Measurements from ENCODE around the gene ANLN. TPM values are rescaled to one million over a fixed set of nuclear protein-coding genes. Genes with fewer than 3 reads are reported as not detected.

Gene ANLN
- polyA plus RNA-seq, 1 donor (not counting 4 experiments of a cell fraction or from before 2014, with no cell fraction given), result 65.8 TPM

DNA sequence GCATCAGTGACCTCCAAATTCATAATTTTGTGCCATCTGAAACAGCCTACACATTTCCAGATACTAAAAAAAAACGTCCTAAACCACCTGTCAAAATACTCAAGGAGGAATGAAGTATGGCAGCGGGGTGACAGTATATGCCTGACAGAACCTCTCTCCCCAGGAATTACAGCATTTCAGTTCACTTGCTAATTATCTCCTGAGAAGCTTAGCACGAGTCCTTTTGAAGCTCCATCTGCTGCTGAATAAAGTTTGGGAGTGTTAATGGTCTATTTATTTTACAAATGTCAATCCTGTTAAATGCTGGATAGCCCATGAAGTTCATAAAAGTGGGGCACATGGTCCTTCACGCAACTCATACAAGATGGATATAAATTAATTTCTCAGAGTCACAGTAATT is 29.4 kb upstream of the ANLN start:
- Histone ChIP-seq H4K20me1 (ENCODE audit: control insufficient read depth, extremely low read depth, insufficient read depth, low read length) (no peaks in the 10 kb centered on the region), H3K9ac (ENCODE audit: control insufficient read depth, extremely low read depth, insufficient read depth, low read length) (no peak overlapping the region), H2AFZ (ENCODE audit: control insufficient read depth, low read length) (no peak overlapping the region), H3K36me3 (ENCODE audit: control insufficient read depth in 2 of 2, extremely low read depth in 1 of 2, insufficient read depth in 2 of 2, low read length in 2 of 2) (peaks cover 0 to 2% of the 10 kb centered on the region in 2 experiments), H3K27me3 (ENCODE audit: control insufficient read depth, extremely low read depth, insufficient read depth, low read length) (no peaks in the 10 kb centered on the region), H3K4me3 (ENCODE audit: control insufficient read depth in 2 of 3, extremely low read depth in 1 of 3, insufficient read depth in 2 of 3, low read depth in 1 of 3, low read length in 3 of 3) (no peak overlapping the region), H3K9me3 (ENCODE audit: control insufficient read depth, low read depth, low read length) (no peaks in the 10 kb centered on the region), H3K79me2 (ENCODE audit: control insufficient read depth, insufficient read depth, low read length) (no peaks in the 10 kb centered on the region), H3K4me2 (ENCODE audit: control insufficient read depth, extremely low read depth, insufficient read depth, low read depth, low read length) (no peak overlapping the region), H3K27ac (ENCODE audit: control insufficient read depth, insufficient read depth, low read length) (no peak overlapping the region), H3K4me1 (ENCODE audit: control insufficient read depth, extremely low read depth, insufficient read depth, low read length) (no peaks in the 10 kb centered on the region), H3K9me1 (ENCODE audit: control insufficient read depth, extremely low read depth, insufficient read depth, low read length) (no peaks in the 10 kb centered on the region)
- no peak for TF ChIP-seq EZH2 (IDR thresholded peaks at IDR 0.05; ENCODE audit: low read length)
- TF ChIP-seq, protein P1, sequence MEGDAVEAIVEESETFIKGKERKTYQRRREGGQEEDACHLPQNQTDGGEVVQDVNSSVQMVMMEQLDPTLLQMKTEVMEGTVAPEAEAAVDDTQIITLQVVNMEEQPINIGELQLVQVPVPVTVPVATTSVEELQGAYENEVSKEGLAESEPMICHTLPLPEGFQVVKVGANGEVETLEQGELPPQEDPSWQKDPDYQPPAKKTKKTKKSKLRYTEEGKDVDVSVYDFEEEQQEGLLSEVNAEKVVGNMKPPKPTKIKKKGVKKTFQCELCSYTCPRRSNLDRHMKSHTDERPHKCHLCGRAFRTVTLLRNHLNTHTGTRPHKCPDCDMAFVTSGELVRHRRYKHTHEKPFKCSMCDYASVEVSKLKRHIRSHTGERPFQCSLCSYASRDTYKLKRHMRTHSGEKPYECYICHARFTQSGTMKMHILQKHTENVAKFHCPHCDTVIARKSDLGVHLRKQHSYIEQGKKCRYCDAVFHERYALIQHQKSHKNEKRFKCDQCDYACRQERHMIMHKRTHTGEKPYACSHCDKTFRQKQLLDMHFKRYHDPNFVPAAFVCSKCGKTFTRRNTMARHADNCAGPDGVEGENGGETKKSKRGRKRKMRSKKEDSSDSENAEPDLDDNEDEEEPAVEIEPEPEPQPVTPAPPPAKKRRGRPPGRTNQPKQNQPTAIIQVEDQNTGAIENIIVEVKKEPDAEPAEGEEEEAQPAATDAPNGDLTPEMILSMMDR (optimal IDR thresholded peaks at IDR 0.05 in 1 of 3, IDR thresholded peaks at IDR 0.05 in 1 of 3, conservative IDR thresholded peaks at IDR 0.05 in 1 of 3; ENCODE audit: extremely low read depth in 1 of 3, insufficient read depth in 2 of 3, low read length in 3 of 3), result no peak
- dilution Hi-C loops (cut with MboI; ENCODE audit: extremely low pct_ligation_motif_present, low sequenced_read_pairs), result no loop called here
- FAIRE-seq (no peak), DNase-seq (ENCODE audit: low read depth, low spot score) (no peak)

DNA sequence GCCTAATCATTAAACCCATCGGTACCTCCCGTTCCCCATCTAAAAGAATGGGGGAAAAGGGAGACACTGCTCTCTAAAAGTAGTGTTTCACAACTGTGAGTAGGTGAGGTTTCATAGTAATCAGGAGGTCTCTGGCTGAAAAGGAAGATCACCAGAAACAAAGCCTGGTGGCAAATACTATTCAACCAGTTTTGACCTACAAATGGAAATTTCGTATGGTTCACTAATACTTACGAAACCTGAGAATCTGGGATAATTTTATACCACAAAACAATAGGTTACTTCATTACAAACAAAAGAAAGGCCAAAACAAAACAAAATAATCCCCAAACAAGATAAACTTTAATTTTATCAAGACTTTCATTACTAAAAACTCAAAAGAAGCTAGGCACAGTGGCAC is 28.4 kb upstream of the ANLN start:
- Histone ChIP-seq H2AFZ (ENCODE audit: control insufficient read depth, low read length) (no peak overlapping the region), H3K27me3 (ENCODE audit: control insufficient read depth, extremely low read depth, insufficient read depth, low read length) (no peaks in the 10 kb centered on the region), H3K9ac (ENCODE audit: control insufficient read depth, extremely low read depth, insufficient read depth, low read length) (no peak overlapping the region), H3K9me3 (ENCODE audit: control insufficient read depth, low read depth, low read length) (no peaks in the 10 kb centered on the region), H3K4me1 (ENCODE audit: control insufficient read depth, extremely low read depth, insufficient read depth, low read length) (no peaks in the 10 kb centered on the region), H3K36me3 (ENCODE audit: control insufficient read depth in 2 of 2, extremely low read depth in 1 of 2, insufficient read depth in 2 of 2, low read length in 2 of 2) (peaks cover 0 to 2% of the 10 kb centered on the region in 2 experiments), H3K4me2 (ENCODE audit: control insufficient read depth, extremely low read depth, insufficient read depth, low read depth, low read length) (no peak overlapping the region), H3K4me3 (ENCODE audit: control insufficient read depth in 2 of 3, extremely low read depth in 1 of 3, insufficient read depth in 2 of 3, low read depth in 1 of 3, low read length in 3 of 3) (no peak overlapping the region), H3K9me1 (ENCODE audit: control insufficient read depth, extremely low read depth, insufficient read depth, low read length) (no peaks in the 10 kb centered on the region), H3K79me2 (ENCODE audit: control insufficient read depth, insufficient read depth, low read length) (no peaks in the 10 kb centered on the region), H3K27ac (ENCODE audit: control insufficient read depth, insufficient read depth, low read length) (no peak overlapping the region), H4K20me1 (ENCODE audit: control insufficient read depth, extremely low read depth, insufficient read depth, low read length) (no peaks in the 10 kb centered on the region)
- TF ChIP-seq, protein P1 (optimal IDR thresholded peaks at IDR 0.05 in 1 of 3, IDR thresholded peaks at IDR 0.05 in 1 of 3, conservative IDR thresholded peaks at IDR 0.05 in 1 of 3; ENCODE audit: extremely low read depth in 1 of 3, insufficient read depth in 2 of 3, low read length in 3 of 3), result no peak
- DNase-seq (ENCODE audit: low read depth, low spot score) (no peak), FAIRE-seq (no peak)
- dilution Hi-C loops (cut with MboI; ENCODE audit: extremely low pct_ligation_motif_present, low sequenced_read_pairs), result no loop called here

Measured in keratinocyte (primary cell).